Measurements from ENCODE around the gene CAMSAP2.
"Not testable (repeated sequence)": the region's sequence is repeated elsewhere in the genome, so short reads cannot be mapped to it uniquely, and the experiment has no call there.

CAMSAP2 gene

DNA sequence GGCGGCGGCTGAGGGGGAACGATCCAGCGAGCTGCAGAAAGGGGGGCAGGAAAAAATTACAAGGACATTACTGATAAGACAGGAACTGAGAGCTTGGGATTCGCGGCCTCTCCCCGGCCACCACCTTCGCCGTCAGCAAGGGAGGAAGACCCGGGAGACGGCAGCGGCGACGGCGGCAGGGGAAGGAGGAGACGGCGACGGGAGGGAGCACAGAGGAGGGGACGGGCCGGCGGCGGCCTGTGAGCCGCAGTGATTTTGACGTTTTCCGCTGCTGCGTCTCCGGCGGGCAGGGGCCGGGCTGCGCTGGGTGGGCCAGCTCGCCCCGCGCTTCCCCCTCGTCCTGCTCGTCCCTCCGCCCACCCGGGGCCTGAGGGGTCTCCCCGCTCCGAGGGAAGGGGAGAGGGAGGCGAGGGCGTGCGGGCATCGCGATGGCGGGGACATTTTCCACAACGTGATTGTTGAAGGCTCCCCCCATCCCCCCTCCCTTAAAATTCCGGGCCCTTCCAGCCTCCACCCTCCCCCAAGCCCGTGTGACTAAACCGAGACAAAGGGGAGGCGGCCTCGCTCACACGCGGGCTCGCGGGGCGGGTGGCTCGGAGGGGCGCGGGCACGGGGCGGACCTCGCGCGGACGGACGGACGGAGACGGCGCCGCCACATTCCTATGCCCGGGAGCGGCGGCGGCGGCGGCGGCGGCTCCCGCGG is 407 bp downstream of the CAMSAP2 start:
- peak; percentile 87 for DNase-seq (ENCODE audit: low spot score)

DNA sequence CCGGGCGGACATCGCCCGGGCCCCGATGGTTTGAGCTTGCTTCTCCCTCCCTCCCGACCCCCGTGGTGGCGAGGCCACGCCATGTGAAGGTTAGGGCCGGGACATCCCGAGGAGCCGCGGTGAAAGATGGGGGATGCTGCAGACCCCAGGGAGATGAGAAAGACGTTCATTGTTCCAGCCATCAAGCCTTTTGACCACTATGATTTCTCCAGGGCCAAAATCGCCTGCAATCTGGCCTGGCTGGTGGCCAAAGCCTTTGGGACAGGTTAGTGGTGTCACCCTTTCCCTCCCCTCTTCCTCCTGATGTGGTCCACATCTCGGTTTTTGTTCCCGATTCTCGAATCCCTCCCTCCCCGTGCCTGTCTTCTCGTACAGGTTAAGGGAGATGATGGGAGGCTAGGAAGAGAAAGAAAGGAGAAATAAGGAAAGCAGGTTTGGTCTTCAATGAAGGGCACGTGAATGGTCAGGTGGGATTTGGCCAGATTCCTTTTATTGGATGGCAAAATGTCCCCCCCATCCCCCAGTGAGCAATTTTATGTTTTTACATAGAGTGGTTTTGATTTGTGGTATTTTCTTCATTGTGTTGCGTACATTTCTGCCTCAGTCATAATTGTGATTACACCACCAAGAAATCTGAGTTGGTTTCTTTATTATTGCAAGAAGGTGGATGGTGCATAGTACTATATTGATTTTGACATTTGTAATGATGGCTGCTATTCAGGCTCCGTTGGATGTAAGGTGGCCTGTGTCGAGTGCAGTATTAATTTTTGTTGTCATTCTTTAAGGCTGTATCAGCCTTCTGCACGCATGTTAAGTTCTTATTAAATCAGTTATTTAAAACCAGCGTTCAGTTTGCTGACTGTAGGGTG is 1.2 kb downstream of the CAMSAP2 start:
- DNase-seq (ENCODE audit: low spot score): peak; percentile 5

DNA sequence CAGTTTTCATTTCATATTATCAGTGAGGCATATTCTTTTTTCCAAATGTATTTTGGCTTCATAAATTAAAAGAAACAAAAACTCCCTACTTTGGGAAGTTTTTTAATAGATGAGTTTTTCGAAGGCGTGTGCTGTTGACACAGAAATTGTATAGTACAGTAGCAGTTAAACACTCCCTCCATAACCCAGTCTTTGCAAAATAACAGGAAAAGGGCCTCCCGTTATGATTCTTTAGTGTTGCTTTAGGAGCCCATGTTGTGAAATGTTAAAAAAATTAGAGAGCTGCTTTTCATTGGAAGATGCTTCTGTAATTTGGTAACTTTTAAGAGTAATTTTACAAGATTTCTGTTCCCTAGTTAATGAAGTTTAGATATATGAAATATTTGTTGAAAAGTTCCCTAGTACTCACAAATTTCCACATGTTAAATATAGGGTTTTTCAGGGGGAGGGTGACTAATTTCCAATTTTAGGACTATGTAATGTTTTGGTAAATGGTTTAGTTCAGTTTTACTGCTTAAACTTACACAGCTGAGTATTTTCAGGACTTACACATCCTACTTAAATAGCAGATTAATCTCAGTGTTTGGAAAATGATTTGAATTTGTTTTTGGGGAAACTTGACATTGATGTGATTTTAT is 2.0 kb downstream of the CAMSAP2 start:
- DNase-seq (ENCODE audit: low spot score): no peak

DNA sequence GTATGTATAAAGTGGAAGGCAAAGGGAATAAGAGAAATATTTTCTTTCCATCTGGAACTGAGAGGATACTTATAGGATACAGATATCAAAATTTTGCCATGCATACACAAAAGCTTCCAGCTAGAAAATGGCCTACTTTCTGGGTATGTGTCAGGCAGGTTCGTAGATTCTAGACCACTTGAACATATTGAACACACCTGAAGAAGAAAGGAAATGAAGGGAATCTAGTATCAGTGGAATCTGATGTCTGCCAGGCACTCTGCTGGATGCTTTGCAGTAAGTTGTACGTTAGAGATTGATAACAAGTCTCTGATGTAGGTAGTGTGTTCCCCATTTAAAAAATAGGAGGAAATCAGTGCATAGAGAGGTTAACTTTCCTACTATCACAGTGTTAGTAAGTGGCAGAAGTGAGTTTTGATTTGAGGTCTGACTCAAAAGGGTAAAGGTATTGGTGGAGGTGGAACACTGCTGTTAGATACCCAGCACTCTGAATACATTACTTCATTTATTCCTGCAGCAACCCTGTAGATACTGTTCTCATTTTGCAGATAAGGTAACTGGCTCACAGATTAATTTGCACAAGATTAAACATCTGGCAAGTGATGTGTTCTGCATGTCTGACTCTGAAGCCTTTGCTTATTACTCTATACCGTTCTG is 3.0 kb downstream of the CAMSAP2 start:
- DNase-seq (ENCODE audit: low spot score): no peak

DNA sequence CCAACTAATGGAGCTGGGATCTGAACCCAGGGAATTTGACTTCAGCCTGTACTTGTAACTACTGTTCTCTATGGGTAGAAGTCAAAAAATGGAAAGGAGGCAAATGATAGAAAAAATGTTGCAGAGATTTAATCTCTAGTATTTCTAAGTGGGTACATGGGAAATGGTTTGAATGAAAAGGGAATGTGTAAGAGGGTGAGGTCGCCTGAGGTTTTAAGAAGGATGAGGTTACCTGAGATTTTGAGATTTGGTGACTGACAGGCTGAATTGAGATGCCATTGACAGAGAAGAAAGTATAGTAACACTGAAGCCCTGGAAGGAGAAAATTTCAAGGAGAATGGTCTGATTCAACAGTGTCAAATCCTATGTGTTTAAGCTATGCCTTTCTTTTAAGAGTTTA is 5.5 kb downstream of the CAMSAP2 start:
- no peak for DNase-seq (ENCODE audit: low spot score)

DNA sequence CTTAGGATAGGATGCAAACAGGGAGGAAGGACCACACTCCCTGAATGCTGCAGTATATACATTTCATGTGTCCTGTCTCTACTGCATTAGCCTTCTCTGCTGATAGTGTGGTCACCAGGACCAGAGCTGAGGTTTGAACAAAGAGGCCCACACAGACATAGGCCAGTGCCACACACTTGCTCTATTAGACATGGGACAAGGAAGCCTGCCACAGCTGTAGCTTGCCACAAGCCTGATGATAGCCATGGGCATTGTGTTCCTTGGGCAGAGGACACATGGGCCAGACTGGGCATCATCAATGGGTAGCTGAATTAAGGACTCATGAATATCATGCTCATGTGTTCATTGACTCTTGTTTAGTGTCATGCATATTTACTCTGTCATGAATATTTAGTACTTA is 10.4 kb downstream of the CAMSAP2 start:
- no peak for DNase-seq (ENCODE audit: low spot score)

DNA sequence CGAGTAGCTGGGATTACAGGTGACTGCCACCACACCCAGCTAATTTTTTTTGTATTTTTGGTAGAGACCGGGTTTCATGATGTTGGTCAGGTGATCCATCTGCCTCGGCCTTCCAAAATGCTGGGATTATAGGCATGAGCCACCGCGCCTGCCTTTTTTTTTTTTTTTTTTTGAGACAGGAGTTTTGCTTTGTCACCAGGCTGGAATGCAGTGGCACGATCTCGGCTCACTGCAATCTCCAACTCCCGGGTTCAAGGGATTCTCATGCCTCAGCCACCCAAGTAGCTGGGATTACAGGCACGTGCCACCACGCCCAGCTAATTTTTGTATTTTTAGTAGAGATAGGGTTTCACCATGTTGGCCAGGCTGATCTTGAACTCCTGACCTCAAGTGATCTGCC is 12.1 kb downstream of the CAMSAP2 start:
- DNase-seq (ENCODE audit: low spot score): not testable (repeated sequence)

DNA sequence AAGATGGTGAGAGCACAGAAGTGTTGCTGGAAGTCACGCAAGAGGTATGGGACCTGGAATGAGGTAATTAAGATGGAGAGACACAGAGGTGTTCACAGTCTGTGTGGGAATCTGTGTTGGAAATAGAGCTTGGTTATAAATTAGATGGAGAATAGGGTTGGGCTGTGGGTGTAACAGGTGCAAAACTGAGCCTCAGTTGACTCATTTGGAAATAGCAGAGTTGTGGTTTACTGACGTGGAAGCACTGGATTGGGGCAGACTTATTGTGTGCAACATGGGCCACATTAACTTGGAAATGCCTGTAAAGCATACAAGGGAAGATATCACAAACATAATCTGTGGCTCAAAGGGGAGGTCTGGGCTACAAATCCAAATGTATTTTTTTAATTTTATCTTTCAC is 13.0 kb downstream of the CAMSAP2 start:
- DNase-seq (ENCODE audit: low spot score): no peak

DNA sequence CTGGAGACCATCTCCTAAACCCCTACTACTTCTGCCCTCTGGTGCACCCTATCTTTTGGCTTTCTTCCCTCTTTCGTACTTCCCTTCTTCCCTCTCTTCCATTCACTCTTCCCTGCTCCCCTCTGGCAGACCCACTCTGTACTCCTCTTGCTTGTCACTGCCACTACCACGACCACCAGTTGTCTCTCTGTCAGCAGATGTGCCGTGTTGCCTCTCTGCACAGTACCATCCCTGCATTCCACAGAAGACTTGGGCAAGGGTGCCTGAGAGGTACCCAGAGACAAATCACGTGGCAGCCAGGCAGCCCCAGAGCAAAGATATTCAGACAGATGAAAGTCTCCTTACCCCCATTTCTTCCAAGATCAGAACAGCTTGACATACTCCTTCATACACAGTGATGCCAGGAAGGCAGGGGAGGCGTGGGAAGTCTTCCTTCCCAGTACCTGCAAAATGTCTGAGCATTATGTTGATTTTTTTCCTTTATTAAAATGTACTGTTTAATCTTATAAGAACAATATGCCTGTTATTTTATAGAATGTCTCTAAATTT is 15.0 kb downstream of the CAMSAP2 start:
- DNase-seq (ENCODE audit: low spot score): no peak

DNA sequence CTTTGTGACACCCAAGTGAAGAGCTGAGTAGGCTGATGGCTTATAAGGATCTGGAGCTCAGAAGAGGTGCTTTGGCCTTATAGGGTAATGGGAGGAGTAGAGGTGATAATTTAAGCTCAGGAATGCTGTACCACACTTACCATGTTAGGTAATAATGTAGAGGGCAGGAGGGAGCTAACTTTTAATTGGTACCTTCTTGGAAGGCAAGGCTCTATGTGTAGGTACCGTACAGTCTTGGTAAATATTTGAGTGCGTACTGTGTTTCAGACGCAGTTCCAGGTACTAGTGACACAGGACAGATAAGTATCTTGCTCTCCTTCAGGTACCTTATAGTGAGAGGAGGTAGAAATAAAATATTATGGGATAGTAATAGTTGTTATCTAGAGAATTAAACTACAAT is 16.8 kb downstream of the CAMSAP2 start:
- DNase-seq (ENCODE audit: low spot score): no peak

DNA sequence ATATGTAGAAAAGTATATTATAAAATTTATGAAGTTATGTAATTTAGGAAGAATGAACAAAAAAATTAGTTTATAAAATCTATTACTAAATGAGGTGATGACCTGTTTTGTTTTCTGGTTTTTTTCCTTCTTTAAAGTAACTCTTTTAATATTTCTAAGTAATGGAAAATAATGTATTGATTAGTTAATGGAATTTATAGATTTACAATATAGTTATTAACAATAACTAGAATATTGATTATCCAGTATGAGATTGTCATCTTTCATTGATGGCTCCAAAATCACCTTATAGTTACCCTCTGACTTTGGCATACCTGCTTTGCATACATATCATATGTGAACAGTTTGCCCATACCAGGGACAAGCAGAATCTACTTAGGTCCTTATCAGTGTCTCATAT is 23.4 kb downstream of the CAMSAP2 start:
- no peak for DNase-seq (ENCODE audit: low spot score)

DNA sequence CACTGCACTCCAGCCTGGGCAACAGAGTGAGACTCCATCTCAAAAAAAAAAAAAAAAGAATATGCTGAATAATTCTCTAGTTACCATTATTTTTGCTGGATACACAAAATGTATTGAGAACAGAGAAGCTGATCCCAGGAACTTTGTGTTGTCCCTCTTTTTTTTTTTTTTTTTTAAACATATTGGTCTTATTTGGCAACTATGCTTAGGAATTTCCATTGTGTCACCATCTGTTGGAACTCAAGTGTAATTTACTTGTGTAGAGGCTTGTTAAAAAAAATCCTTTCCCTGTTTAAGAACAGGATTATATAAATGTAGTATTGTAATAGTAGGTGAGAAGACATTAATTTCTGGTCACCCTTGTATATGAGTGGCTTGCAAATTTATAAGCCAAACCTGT is 28.6 kb downstream of the CAMSAP2 start:
- no peak for DNase-seq (ENCODE audit: low spot score)

DNA sequence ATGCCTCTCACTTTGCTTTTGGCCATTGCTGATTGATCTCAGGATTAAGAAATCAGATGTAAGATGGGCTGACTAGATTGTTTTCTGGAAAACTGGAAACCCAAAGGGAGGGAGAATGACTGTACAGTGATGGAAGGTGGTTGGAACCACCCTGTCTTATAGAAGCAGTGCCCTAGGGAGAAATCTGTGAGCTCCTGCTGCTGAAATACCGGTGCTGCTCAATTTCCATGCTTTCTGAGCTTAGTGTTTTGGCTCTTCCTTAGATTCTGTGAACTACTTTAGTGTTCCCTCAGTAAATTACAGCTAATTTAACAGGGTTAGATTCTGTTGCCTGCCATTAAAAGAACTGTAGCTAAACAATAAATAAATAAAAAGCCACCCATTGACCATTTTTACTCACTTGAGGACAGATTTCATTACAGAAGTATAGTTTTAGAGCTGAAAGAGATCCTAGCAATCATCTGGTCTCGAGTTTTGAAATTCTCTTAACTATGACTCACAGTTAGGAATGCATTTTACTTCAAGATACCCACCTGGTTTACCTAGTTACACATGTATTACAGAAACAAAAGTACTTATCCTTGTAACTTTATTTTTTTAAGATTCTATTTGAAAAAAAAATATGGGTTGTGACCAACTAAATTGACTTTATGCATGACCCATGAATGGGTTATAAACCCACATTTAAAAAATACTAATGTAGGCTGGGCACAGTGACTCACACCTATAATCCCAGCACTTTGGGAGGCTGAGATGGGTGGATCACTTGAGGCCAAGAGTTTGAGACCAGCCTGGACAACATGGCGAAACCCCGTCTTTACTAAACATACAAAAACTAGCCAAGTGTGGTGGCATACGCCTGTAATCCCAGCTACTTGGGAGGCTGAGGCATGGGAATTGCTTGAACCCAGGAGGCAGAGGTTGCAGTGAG is 33.2 kb downstream of the CAMSAP2 start:
- DNase-seq (ENCODE audit: low spot score): no peak

DNA sequence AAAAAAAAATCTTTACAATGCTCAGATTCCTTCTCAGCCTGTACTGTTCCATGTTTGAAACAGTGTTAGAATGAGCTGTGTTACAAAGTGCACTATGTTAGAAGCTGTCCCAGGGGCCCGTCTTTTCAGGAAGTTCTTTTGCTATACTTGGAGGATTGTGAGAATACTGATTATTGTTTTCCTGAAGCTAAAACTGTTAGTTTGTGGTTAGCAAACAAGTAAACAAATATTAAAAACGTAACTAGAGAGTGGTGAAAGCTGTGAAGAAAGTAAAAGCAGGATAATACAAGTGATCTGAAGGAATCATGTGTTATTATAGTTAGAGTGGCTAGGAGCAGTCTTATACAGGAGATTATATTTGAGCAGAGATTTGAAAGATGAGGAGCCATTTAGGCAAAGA is 35.6 kb downstream of the CAMSAP2 start:
- DNase-seq (ENCODE audit: low spot score): no peak

DNA sequence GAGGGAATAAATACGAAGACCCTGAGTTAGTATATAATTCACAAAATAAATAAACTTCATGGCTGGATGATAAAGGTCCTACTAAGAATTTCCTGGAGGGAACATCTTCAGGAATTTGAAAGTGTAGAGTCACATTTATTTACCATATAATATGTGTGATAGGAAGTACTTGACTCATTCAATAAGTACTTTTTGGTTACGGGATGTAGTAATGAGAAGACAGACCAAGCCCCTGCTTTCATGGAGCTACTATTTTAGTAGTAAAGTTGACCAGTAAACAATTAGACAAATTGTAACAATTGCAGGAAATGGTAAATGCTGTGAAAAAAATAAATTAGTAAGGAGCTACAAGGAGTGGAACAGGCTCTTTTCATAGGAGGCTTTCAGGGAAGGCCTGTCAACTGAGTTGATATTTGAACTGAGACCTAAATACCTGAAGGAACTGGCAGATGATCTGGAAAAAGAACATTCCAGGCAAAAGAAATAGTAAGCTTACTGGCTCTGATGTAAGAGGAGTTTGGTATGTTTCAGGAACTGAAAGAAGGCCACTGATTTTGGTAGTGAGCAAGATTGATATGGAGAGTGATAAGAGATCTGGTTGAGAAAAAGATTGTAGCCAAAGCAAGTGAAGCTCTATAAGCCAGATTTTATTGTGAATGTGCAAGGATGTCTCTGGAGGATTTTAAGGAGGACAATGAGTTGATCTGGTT is 36.2 kb downstream of the CAMSAP2 start:
- DNase-seq (ENCODE audit: low spot score): no peak

DNA sequence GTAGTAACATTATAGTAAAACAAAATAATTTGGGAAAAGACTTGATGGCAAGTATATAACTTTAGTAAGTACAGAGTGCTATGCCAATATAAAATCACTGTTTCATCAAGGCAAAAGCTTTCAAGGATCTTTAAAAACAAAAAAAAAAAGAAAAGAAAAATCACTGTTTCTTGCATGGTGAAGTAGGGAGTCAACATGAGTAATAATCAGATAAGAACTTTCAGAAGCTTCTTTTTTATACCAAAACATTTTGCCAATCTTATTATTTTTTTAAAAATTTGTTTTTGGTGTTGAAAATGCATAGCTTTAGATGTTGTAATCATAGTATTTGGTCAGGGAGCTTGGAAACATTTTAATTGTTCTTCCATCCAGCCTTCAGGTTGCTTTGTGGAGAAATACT is 37.2 kb downstream of the CAMSAP2 start:
- no peak for DNase-seq (ENCODE audit: low spot score)

DNA sequence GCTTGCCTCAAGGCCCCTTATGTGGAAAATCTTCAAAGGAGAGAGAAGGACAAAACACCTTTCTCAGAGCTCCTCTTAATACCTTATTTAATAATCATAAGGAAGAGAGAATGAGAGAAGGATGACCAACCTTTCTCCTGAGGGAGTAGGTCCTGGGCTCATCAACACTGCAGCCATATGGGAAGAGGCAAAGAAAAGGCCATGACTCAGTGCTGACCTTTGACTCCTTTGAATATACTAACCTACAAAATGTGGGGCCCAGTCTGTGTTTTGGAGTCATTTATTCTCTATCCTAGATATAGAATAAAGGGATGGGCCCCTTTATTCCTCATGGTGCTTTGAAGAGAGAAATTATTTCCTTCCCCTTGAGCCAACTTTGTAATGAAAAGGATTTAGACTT is 38.3 kb downstream of the CAMSAP2 start:
- no peak for DNase-seq (ENCODE audit: low spot score)

DNA sequence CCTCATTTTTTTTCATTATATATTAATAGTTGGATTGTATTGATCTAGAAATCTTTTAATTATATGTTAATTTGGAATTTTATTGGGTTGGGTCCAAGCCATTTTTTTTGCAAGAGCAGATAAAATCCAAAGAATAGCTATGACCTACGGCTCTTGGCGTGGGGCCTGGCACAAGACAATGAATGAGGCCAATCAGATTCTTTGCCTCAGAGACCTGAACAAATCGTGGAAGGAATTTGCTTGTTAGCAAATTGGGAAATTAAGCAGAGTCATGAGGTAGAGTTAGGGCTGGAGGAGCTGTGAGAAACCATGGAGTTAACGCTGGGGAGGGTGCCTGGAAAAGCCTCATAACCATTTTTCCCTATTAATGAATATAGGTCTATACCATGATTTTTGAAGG is 40.1 kb downstream of the CAMSAP2 start:
- DNase-seq (ENCODE audit: low spot score): no peak

DNA sequence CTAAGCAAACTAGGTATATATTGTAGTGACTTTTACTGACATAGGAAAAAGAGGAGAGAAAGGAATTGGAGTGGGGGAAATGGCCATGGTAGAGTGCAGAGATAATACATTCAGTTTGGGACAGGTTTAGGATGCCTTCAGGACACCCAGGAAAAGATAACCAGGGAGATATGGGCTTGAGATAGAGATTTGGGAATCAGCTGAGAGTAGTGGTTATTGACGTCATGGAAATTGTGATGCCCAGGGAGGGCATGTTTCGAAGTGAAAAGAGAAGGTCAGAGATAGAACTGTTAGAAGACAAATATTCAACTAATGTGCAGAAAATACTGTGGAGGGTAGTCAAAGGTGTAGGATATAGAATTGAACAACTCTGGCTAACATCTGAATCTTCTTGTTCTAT is 40.6 kb downstream of the CAMSAP2 start:
- DNase-seq (ENCODE audit: low spot score): no peak

DNA sequence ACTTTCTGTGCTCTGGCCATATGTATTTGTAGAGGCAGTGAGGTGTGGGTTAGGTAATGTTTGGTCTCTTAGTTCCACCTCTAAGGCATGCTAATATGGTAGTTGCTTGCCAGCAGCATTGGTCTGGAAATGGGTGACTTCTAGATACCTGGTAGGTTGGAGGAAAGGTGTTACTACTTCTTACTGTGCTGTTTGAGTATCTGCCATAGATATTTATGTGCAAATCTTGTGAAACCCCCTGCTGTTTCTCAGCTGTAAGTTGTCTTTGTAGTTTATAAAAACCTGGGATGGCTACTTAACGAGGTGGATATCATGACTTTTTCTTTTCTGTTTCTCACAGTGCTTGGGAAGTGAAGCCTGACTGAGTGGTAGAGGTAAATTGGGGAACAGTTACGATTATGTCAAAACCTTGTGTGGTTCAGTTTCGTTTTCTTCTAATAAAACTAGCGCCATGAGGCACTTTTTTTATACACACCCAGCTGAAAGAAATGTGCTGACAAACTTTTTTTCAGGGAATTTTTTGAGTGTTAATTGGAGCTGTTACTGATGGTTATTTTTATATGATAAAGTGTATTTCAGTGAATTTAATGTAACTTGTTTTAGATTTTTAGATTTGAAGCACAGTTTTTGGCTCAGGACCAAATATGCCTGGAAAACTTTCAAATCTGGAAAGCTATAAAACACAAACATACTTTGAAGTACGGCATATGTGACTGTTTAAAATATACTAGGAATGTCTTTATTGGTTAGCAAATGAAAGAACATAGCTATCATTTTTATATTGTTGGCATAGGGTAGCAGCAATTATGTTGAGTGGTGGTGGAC is 42.1 kb downstream of the CAMSAP2 start:
- peak; percentile 27 for DNase-seq (ENCODE audit: low spot score)
